Large intestine (tissue), 3 donors: ENCODE measurements around the gene HDAC10. TPM values are rescaled to one million over a fixed set of nuclear protein-coding genes. Genes with fewer than 3 reads are reported as not detected.
A peak's percentile ranks its signal among the peaks of the same experiment; 100 is the strongest.

Source experiments
- DNase-seq, 2 donors: peaks; one replicate each; pipeline versions ENCODE4 v3.0.0 to v3.0.0-alpha.2; 2013
- H3K27ac ChIP-seq: one replicate; pipeline ENCODE4 v1.5.1; 2013; ENCODE audit warnings: low read length
- H3K27me3 ChIP-seq: 2 replicates; pipeline ENCODE4 v1.6.1; 2013; ENCODE audit warnings: low read length; ENCODE audit not compliant: control insufficient read depth, insufficient read depth
- H3K36me3 ChIP-seq: 2 replicates; pipeline ENCODE4 v1.6.1; 2013; ENCODE audit warnings: low read length; ENCODE audit not compliant: control insufficient read depth, insufficient read depth
- H3K4me1 ChIP-seq: one replicate; pipeline ENCODE4 v1.6.1; 2013; ENCODE audit warnings: low read length; ENCODE audit not compliant: control insufficient read depth, insufficient read depth
- H3K4me3 ChIP-seq: one replicate; pipeline ENCODE4 v1.5.1; 2013; ENCODE audit warnings: low read length
- H3K9me3 ChIP-seq: one replicate; pipeline ENCODE4 v1.6.1; 2013; ENCODE audit warnings: mild to moderate bottlenecking, low read depth, low read length, moderate library complexity; ENCODE audit not compliant: control insufficient read depth
- WGBS: methylation state at CpG from one replicate; pipeline ENCODE4 v1.1.5; 2013; ENCODE audit warnings: low lambda C conversion rate; ENCODE audit not compliant: insufficient coverage; 5-methylcytosine and 5-hydroxymethylcytosine counted together
- polyA plus RNA-seq: library from polyadenylated mRNA; unstranded; fragments of 120-200 nt; gene quantifications from one replicate; pipeline ENCODE4 v1.2.1, GENCODE V29; 2013

The HDAC10 gene
- polyA plus RNA-seq, 1 donor = 55.5 TPM

DNA sequence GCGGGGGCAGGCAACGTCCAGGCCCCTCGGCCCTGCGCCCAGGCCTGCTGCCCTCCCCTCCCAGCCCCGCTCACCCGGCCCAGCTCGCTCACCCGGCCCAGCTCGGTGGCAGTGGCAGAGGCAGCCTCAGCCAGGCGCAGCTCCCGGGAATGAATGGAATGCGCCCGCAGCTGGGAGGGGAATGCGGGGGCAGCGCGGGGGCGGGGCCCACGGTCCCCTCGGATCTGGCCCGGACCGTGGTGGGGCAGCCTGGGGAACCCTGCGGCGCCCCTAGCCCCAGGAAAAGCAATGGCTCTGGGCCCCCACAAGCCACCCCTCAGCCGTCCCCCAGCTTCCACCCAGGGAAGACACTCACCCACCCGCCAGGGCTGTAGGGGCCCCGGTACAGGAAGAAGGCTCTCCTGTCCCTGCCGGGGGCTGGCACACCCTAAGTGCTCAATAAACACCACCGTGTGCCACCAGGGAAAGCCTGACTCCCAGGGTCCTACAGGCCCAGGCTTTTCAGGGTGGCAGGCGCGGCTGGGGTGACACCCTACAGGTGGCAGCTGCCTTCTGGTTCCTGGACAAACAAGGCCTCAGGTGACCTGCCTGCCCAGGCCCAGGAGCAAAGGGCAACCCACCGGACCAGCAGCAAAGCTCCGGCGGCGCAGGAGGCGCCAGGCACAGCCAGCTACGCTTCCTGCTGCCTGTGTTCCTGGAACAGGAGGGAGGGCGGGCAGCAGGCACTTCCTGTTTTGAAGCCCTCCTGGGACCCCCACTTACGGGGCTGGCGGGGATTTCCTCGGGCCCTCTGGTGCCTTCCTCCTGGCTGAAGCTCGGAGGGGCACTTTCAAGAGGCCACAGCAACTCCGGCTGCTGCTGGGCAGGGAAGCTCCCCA, 42.6 kb upstream of the HDAC10 start:
- Histone ChIP-seq H3K4me3 (peak overlapping the region; percentile 23), H3K27ac (peak overlapping the region; percentile 93), H3K4me1 (peaks cover 39% of the 10 kb centered on the region), H3K9me3 (peaks cover 3% of the 10 kb centered on the region), H3K27me3 (no peaks in the 10 kb centered on the region), H3K36me3 (peaks cover 37% of the 10 kb centered on the region)
- peak; percentile 83 to 88 for DNase-seq
- no CpG with 5 or more reads among the region's 42 CpGs for WGBS

DNA sequence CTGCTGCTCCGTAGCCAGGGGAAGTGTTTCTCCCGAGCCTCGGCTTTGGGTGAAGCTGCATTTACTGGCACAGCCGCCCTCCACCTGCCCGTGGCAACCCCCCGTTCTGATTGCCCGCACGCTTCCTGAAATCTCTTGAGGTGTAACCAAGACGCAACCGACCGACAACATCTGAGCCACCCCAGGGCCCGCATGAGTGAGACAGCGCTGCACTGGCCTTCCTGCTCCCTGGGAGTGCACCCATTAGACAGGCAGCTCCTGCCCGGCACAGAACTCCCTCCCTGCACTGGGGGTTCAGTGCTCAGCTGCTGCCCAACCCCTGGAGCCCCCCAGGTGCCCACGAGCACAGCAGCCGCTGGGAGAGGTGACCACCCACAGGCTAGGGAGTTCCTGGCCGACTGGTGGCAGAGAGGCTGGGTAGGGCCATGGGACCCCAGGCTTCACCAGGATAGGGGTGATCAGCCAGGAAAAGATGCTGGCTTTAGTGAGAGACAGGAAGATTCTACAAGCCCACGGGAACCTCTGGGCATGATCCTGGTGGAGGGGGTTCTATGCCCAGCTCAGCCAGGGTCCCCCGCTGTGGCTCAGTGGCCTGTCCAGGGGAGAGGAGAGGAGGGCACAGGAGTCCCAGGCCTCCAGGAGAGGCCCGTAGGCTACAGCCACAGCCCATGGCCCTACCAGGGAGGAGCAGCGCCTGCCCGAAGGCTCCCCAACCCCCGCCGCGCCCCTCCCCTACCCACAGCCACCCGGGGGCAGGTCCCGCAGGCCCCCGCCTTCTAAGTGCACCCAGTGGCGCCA, 41.8 kb upstream of the HDAC10 start:
- H3K4me1 ChIP-seq = peaks cover 30% of the 10 kb centered on the region

GRCh38 chr22:50289942-50290630, 39.0 kb upstream of the HDAC10 start:
- no peak for DNase-seq
- peaks cover 23% of the 10 kb centered on the region for H3K4me1 ChIP-seq
- peaks cover 68% of the 10 kb centered on the region for H3K36me3 ChIP-seq

More for the DNA sequence above, 41.8 kb upstream of the HDAC10 start:
- H3K4me3 ChIP-seq = peak overlapping the region; percentile 6
- no peak for DNase-seq
- peak overlapping the region; percentile 56 for H3K27ac ChIP-seq
- peaks cover 3% of the 10 kb centered on the region for H3K9me3 ChIP-seq
- no peaks in the 10 kb centered on the region for H3K27me3 ChIP-seq
- peaks cover 45% of the 10 kb centered on the region for H3K36me3 ChIP-seq
- WGBS = no CpG with 5 or more reads among the region's 29 CpGs

DNA sequence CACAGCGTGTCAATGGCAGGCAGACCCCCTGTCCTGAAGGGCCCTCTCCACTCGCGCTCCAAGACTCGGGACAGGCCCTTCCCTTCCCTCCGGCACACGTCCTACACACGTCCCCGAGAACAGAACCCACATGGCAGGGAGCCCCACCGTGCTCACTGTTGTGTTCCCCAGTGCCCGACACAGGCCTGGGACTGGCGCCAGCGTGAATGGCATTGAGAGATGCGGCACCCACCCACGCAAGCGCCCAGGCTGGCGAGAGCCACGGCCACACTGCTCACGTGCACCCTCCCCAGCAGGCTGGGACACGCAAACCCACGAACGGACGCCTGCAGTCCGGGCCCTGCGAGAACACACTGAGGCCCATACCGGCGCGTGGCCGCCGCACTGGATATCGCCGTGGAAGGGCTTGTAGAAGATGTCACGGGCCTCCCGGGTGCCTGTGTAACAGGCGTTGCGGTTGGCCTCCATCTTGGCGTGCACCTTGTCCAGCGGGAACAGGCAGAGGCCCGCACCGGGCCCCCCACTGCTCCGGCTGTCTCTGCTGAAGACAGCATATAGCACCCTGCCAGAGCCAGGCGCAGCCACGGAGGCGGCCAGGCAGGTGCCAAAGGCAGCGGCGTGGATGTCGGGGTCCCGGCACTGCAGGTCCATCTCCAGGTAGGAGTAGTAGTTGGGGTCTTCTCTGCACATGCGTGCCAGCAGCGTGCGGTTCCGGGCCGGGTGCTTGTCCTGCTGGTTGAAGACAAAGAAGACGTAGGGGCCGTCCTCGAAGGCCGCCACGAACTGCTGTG, 38.3 kb upstream of the HDAC10 start:
- WGBS = no CpG with 5 or more reads among the region's 57 CpGs

More at GRCh38 chr22:50289942-50290630, 39.0 kb upstream of the HDAC10 start:
- WGBS = no CpG with 5 or more reads among the region's 37 CpGs
- H3K4me3 ChIP-seq = no peak overlapping the region
- H3K27me3 ChIP-seq = no peaks in the 10 kb centered on the region
- no peak overlapping the region for H3K27ac ChIP-seq
- peaks cover 9% of the 10 kb centered on the region for H3K9me3 ChIP-seq

GRCh38 chr22:50287731-50288130, 36.7 kb upstream of the HDAC10 start:
- DNase-seq = no peak
- Histone ChIP-seq H3K4me3 (no peak overlapping the region), H3K27ac (no peak overlapping the region), H3K36me3 (peaks cover 86% of the 10 kb centered on the region), H3K27me3 (no peaks in the 10 kb centered on the region), H3K4me1 (peaks cover 9% of the 10 kb centered on the region), H3K9me3 (peaks cover 14% of the 10 kb centered on the region)
- WGBS = no CpG with 5 or more reads among the region's 31 CpGs

More for the DNA sequence above, 38.3 kb upstream of the HDAC10 start:
- Histone ChIP-seq H3K4me1 (peaks cover 19% of the 10 kb centered on the region), H3K27me3 (no peaks in the 10 kb centered on the region), H3K9me3 (peaks cover 9% of the 10 kb centered on the region), H3K4me3 (no peak overlapping the region), H3K27ac (no peak overlapping the region), H3K36me3 (peaks cover 72% of the 10 kb centered on the region)
- DNase-seq = no peak

DNA sequence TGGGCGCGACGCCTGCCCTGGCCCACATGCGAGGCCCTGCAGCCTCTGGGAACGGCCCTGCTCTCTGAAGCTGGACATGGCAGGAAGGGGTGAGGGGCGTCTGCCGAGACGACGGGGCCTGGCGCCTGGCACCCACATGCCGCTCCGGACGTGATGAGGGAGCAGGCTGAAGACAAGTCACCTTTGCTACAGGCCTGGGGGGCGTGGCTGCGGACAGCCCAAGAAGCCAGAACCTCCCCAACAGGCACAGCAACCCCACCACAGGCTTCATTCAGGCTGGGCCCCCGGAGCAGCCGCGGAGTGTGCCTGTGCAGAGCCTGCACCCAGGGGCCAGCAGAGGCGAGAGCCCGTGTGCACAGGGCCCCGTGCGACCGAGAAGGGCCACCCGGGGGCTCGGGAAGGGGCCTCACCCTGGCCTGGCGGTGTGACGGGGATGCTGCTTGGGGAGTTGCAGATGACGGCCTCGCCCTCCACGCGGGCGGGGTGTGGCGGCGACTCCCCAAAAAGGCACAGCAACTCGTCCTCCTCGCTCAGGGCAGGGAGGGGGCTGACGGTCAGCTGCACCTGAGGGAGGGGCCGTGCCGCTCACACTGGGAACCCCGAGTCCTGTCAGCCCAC, 35.7 kb upstream of the HDAC10 start:
- Histone ChIP-seq H3K4me1 (peaks cover 12% of the 10 kb centered on the region), H3K36me3 (peaks cover 89% of the 10 kb centered on the region), H3K4me3 (no peak overlapping the region), H3K9me3 (peaks cover 14% of the 10 kb centered on the region), H3K27ac (no peak overlapping the region), H3K27me3 (no peaks in the 10 kb centered on the region)
- no peak for DNase-seq
- no CpG with 5 or more reads among the region's 40 CpGs for WGBS

DNA sequence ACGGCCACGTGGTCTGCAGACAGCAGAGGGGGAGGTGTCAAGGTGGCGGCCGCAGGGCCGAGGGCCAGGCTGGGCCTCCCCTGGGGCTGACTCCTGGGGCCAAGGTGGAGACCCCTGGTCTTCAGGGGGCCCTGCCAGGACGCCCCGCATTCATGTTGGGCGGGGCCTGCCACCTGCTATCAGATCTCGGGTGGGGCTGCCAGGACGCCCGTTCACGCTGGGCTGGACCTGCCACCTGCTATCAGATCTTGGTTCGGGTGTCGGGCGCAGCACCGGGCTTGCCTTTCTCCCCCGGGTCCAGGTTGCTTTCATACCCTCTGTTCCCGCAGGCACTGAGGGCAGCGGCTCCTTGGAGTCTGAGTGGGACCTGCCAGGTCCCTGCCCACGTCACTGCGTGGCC, 35.2 kb upstream of the HDAC10 start:
- no CpG with 5 or more reads among the region's 21 CpGs for WGBS
- DNase-seq = no peak
- peaks cover 17% of the 10 kb centered on the region for H3K9me3 ChIP-seq
- H3K27me3 ChIP-seq = no peaks in the 10 kb centered on the region
- peaks cover 14% of the 10 kb centered on the region for H3K4me1 ChIP-seq
- peaks cover 89% of the 10 kb centered on the region for H3K36me3 ChIP-seq
- no peak overlapping the region for H3K4me3 ChIP-seq
- no peak overlapping the region for H3K27ac ChIP-seq

DNA sequence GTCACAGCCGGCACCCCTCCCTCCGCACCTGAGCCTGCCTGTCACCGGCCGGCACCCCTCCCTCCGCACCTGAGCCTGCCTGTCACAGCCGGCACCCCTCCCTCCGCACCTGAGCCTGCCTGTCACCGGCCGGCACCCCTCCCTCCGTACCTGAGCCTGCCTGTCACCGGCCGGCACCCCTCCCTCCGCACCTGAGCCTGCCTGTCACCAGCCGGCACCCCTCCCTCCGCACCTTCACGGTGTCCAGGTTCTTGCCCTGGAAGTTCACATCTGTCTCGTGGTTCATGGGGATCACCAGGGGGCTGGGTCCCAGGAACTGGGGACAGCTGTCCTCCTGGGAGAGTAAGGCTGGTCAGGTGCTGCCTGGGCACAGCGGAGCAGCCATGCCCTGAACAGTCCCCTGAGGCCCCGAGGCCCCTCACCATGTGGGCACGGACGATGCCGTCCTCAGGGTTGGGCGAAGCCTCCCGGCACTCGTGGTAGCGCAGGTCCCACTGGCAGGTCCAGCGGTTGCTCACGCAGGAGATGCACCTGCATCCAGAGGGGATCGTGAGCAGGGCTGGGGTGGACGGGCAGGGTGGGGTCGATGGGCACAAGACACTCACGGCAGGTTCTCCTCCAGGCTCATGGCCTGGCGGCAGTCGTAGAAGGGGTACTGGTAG, 34.6 kb upstream of the HDAC10 start:
- Histone ChIP-seq H3K4me1 (peaks cover 14% of the 10 kb centered on the region), H3K9me3 (peaks cover 22% of the 10 kb centered on the region), H3K36me3 (peaks cover 89% of the 10 kb centered on the region)

DNA sequence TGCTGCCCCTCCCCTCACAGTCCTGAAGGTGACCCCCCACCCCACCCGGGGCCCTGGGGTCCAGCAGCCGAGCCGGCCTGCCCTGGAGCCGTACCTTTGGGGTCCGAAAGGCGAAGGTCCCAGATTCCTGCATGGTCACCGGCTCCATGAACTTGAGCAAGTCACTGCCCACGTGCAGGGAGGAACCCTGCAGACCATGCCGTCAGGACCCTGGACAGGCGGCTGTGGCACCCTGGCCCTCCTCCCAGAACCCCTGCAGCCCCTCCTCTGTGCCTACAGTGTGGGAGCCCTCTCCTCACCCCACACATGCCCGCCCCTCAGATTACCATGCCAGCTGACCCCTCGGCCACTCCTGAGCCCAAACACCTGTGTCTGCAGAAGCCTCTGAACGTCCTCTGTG, 33.4 kb upstream of the HDAC10 start:
- Histone ChIP-seq H3K4me3 (no peak overlapping the region), H3K4me1 (peaks cover 14% of the 10 kb centered on the region), H3K36me3 (peaks cover 86% of the 10 kb centered on the region), H3K27ac (no peak overlapping the region), H3K27me3 (no peaks in the 10 kb centered on the region), H3K9me3 (peaks cover 22% of the 10 kb centered on the region)
- no peak for DNase-seq
- no CpG with 5 or more reads among the region's 13 CpGs for WGBS

More for the DNA sequence above, 34.6 kb upstream of the HDAC10 start:
- H3K27ac ChIP-seq = no peak overlapping the region
- no peaks in the 10 kb centered on the region for H3K27me3 ChIP-seq
- DNase-seq = no peak
- WGBS = no CpG with 5 or more reads among the region's 34 CpGs
- no peak overlapping the region for H3K4me3 ChIP-seq
